22Rv1 (cell line): ENCODE measurements around the gene DTX2.

ENCODE experiments used
- CTCF ChIP-seq: fragments of 450-650 bp; IDR thresholded peaks from 2 replicates; pipeline ENCODE4 v1.5.1; 2017; ENCODE audit warnings: mild to moderate bottlenecking
- ZFX ChIP-seq: fragments of 450-650 bp; IDR thresholded peaks from 2 replicates; pipeline ENCODE4 v1.6.1; 2017; ENCODE audit warnings: antibody characterized with exemption, borderline replicate concordance

DNA sequence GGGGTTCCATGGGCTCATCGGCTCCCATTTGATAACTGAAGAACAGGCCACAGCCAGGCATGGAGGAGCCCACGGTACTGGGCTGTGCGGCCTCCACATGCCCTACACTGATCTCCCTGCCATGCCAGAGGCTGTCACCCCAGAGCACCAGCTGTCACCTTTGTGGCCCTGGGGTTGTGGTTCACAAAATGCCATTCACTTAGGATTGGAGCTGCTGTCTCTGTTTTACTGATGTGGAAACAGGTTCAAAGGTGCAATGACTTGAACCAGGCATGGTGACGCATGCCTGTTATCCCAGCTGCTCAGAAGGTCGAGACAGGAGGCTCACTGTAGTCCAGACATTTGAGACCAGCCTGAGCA, 44.6 kb downstream of the DTX2 start:
- TF ChIP-seq CTCF (no peak), ZFX (no peak)
